ENCODE measurements around the gene DEFB126.

DNA sequence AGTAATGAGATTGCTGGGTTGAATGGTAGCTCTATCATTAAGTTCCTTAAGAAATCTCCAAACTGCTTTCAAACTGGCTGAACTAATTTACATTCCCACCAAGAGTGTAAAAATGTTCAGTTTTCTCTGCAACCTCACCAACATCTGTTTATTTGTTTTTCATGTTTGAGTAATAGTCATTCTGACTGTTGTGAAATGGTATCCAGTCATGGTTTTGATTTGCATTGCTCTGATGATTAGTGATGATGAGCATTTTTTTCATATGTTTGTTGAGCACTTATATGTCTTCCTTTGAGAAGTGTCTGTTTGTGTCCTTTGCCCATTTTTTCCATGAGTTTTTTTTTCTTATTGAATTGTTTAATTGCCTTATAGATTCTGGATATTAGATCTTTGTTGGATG is 30.0 kb upstream of the DEFB126 start:
- TF ChIP-seq, protein P1, sequence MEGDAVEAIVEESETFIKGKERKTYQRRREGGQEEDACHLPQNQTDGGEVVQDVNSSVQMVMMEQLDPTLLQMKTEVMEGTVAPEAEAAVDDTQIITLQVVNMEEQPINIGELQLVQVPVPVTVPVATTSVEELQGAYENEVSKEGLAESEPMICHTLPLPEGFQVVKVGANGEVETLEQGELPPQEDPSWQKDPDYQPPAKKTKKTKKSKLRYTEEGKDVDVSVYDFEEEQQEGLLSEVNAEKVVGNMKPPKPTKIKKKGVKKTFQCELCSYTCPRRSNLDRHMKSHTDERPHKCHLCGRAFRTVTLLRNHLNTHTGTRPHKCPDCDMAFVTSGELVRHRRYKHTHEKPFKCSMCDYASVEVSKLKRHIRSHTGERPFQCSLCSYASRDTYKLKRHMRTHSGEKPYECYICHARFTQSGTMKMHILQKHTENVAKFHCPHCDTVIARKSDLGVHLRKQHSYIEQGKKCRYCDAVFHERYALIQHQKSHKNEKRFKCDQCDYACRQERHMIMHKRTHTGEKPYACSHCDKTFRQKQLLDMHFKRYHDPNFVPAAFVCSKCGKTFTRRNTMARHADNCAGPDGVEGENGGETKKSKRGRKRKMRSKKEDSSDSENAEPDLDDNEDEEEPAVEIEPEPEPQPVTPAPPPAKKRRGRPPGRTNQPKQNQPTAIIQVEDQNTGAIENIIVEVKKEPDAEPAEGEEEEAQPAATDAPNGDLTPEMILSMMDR (IDR thresholded peaks at IDR 0.05; ENCODE audit: low read length): no peak
- no peak for TF ChIP-seq EZH2 (IDR thresholded peaks at IDR 0.05; ENCODE audit: borderline replicate concordance, low read length)

Measured in OCI-LY1 (cell line).